ENCODE results near the gene PPP1R2C.

Gene PPP1R2C

GRCh38 chrX:42735250-42735649, 42.7 kb downstream of the PPP1R2C start:
- DNase-seq (ENCODE audit: low read depth, low spot score): no peak
- Histone ChIP-seq H3K27me3 (ENCODE audit: insufficient read depth, insufficient read length) (no peaks in the 10 kb centered on the region), H3K4me3 (ENCODE audit: insufficient read length, low read depth) (no peak overlapping the region), H3K4me1 (ENCODE audit: insufficient read depth, insufficient read length) (no peaks in the 10 kb centered on the region), H3K36me3 (ENCODE audit: insufficient read depth, insufficient read length, low read length) (no peaks in the 10 kb centered on the region), H3K9me3 (ENCODE audit: insufficient read depth, low read length) (no peaks in the 10 kb centered on the region), H3K9ac (ENCODE audit: insufficient read length, low read depth) (no peak overlapping the region)
- TF ChIP-seq SUZ12 (IDR thresholded peaks at IDR 0.05; ENCODE audit: extremely low read depth, insufficient read depth, insufficient read length): no peak
- TF ChIP-seq ZNF274 (IDR thresholded peaks at IDR 0.05; ENCODE audit: low read depth, low read length): no peak
- TF ChIP-seq YY1 (IDR thresholded peaks at IDR 0.05; ENCODE audit: insufficient read depth, insufficient read length): no peak

- DNase-seq (ENCODE audit: low read depth, low spot score): no peak
- Histone ChIP-seq H3K4me1 (ENCODE audit: insufficient read depth, insufficient read length) (no peaks in the 10 kb centered on the region), H3K4me3 (ENCODE audit: insufficient read length, low read depth) (no peak overlapping the region), H3K9me3 (ENCODE audit: insufficient read depth, low read length) (no peaks in the 10 kb centered on the region), H3K36me3 (ENCODE audit: insufficient read depth, insufficient read length, low read length) (no peaks in the 10 kb centered on the region), H3K9ac (ENCODE audit: insufficient read length, low read depth) (no peak overlapping the region), H3K27me3 (ENCODE audit: insufficient read depth, insufficient read length) (no peaks in the 10 kb centered on the region)
- TF ChIP-seq SUZ12 (IDR thresholded peaks at IDR 0.05; ENCODE audit: extremely low read depth, insufficient read depth, insufficient read length) (no peak), YY1 (IDR thresholded peaks at IDR 0.05; ENCODE audit: insufficient read depth, insufficient read length) (no peak), ZNF274 (IDR thresholded peaks at IDR 0.05; ENCODE audit: low read depth, low read length) (no peak)
Measured at GRCh38 chrX:42732506-42732905, 45.5 kb downstream of the PPP1R2C start.
